ENCODE measurements around the gene AMPD3.
"Not testable (repeated sequence)": the region's sequence is repeated elsewhere in the genome, so short reads cannot be mapped to it uniquely, and the experiment has no call there.

Gene AMPD3

DNA sequence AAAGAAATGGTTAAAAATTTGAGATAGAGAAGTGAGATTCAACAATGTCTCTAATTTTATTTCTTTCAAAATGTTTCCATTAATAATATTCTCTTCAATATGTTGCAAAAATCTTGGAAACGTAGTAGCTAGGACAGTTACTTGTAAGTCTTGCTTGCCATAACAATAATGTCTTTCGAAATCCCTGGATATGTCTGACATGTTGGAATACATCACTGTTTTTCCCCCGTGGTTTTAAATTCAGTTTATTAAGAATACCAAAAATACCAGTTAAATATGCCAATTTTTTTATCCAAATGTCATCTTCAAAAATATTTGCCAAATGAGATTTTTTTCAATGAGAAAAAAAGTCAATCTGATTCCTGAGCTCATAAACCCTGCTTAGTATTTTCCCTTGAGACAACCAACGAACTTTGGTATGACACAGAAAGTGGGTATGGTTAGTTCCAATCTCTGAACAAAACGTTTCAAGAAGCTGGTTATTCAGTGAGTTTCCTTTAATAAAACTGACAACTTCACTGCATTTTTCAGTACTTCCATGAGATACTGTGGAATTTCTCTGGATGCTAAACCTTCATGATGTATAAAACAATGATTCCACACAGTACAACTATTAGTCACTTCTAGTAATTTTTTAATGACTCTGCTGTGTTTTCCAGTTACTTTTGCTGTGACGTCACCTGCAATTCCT, 36.7 kb upstream of the AMPD3 start:
- Histone ChIP-seq H3K9me3 (ENCODE audit: low read length) (no peaks in the 10 kb centered on the region), H3K4me1 (ENCODE audit: insufficient read depth, low read length) (no peaks in the 10 kb centered on the region), H3K4me3 (ENCODE audit: low read length) (no peak overlapping the region), H3K27me3 (ENCODE audit: insufficient read depth, low read length) (no peaks in the 10 kb centered on the region), H3K36me3 (ENCODE audit: insufficient read depth, low read length) (no peaks in the 10 kb centered on the region), H2AFZ (ENCODE audit: low read depth, low read length) (no peak overlapping the region)

DNA sequence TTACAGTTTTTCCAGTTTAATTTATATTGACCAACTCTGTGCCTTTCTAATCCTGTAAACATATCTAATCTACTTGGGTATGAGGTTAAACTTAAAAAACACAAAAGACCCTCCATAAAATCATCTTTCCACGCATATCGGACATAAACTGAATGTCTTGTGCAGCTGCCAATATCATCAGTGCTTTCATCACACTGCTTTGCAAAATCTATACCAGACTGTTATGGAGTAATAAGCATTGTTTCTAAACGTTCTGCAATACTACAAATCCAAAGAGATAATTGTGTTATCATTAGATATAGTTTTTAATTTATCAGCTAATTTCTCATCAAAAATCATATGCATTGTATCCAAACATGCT, 36.1 kb upstream of the AMPD3 start:
- H3K4me3 ChIP-seq (ENCODE audit: low read length): no peak overlapping the region
- H3K4me1 ChIP-seq (ENCODE audit: insufficient read depth, low read length): no peaks in the 10 kb centered on the region
- no peaks in the 10 kb centered on the region for H3K36me3 ChIP-seq (ENCODE audit: insufficient read depth, low read length)
- no peak overlapping the region for H2AFZ ChIP-seq (ENCODE audit: low read depth, low read length)
- H3K9me3 ChIP-seq (ENCODE audit: low read length): no peaks in the 10 kb centered on the region
- H3K27me3 ChIP-seq (ENCODE audit: insufficient read depth, low read length): no peaks in the 10 kb centered on the region

DNA sequence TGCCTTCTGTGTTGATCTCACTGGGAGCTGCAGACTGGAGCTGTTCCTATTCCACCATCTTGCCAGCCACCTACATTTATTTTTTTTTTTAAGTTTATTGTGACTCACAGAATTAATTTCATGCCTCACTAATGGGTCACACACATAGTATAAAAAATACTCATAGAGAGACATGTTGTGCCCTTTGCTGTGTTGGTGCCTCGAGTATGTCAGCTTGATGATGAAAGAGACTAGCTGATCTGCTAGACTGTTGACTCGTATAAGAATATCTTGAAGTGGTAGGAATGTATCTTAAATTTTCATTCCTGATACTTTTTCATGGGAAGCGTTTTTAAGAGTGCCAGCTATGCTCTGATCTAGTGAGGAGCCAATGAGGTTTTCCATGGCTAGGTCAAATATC, 28.6 kb upstream of the AMPD3 start:
- H3K4me3 ChIP-seq (ENCODE audit: low read length): no peak overlapping the region
- H3K9me3 ChIP-seq (ENCODE audit: low read length): no peaks in the 10 kb centered on the region
- no peaks in the 10 kb centered on the region for H3K4me1 ChIP-seq (ENCODE audit: insufficient read depth, low read length)
- H3K36me3 ChIP-seq (ENCODE audit: insufficient read depth, low read length): no peaks in the 10 kb centered on the region
- H3K27me3 ChIP-seq (ENCODE audit: insufficient read depth, low read length): no peaks in the 10 kb centered on the region
- H2AFZ ChIP-seq (ENCODE audit: low read depth, low read length): no peak overlapping the region

DNA sequence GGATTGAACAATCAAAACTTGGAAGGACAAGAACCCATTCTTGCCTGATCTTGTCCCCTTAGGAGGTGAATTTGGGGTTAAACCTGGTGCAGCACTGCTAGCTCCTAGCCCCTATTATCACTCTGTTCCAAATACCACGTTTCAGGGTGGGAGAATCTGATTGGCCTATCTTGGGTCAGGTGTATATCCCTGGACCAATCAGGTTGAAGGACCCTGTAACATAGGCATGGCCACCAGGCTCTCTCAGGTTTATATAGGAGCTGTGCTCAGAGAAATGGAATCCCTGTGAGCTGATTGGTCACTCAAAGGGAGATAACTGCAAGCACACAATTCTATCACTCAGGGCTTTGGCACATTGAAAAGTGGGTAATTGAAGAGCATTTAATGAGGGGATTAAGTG, 26.6 kb upstream of the AMPD3 start:
- H3K4me1 ChIP-seq (ENCODE audit: insufficient read depth, low read length): no peaks in the 10 kb centered on the region
- H3K27me3 ChIP-seq (ENCODE audit: insufficient read depth, low read length): no peaks in the 10 kb centered on the region
- no peaks in the 10 kb centered on the region for H3K9me3 ChIP-seq (ENCODE audit: low read length)
- no peak overlapping the region for H2AFZ ChIP-seq (ENCODE audit: low read depth, low read length)
- H3K4me3 ChIP-seq (ENCODE audit: low read length): no peak overlapping the region
- no peaks in the 10 kb centered on the region for H3K36me3 ChIP-seq (ENCODE audit: insufficient read depth, low read length)

DNA sequence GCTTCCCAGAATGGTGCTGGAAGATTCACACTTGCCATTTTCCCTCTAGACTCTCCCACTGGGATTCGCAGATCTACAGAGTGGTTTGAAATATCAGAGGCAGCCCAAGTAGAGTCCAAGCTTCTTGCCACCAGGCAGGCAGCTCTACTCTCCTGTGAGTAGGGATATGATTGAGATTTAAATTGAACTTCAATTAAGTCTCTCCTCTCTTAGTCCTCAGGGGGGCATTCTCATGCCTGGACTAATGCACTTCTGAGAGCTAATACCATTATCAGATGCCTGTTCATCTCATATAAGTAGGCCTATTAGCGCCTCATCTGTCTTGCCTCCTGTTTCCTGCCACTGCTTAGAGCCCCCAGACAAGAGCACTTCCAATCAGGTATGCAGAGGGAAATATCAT, 25.5 kb upstream of the AMPD3 start:
- Histone ChIP-seq H3K27me3 (ENCODE audit: insufficient read depth, low read length) (no peaks in the 10 kb centered on the region), H3K4me3 (ENCODE audit: low read length) (no peak overlapping the region), H2AFZ (ENCODE audit: low read depth, low read length) (no peak overlapping the region), H3K36me3 (ENCODE audit: insufficient read depth, low read length) (no peaks in the 10 kb centered on the region), H3K4me1 (ENCODE audit: insufficient read depth, low read length) (no peaks in the 10 kb centered on the region), H3K9me3 (ENCODE audit: low read length) (no peaks in the 10 kb centered on the region)

DNA sequence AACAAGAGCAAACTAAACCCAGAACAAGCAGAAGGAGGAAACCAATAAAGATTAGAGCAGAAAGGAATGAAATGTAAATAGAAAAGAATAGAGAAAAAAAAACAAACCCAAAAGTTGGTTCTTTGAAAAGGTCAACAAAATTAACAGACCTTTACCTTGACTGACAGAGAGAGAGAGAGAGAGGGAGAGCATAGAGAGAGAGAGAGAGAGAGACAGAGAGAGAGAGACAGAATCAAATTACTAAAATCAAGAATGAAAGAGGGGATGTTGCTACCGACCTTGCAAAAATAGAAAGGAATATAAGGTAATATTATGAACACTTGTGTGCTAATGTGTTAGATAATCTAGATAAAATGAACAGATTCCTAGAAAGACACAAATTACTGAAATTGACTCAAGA, 22.6 kb upstream of the AMPD3 start:
- Histone ChIP-seq H3K9me3 (ENCODE audit: low read length) (no peaks in the 10 kb centered on the region), H3K4me1 (ENCODE audit: insufficient read depth, low read length) (no peaks in the 10 kb centered on the region), H3K36me3 (ENCODE audit: insufficient read depth, low read length) (no peaks in the 10 kb centered on the region), H2AFZ (ENCODE audit: low read depth, low read length) (no peak overlapping the region), H3K27me3 (ENCODE audit: insufficient read depth, low read length) (no peaks in the 10 kb centered on the region), H3K4me3 (ENCODE audit: low read length) (no peak overlapping the region)

DNA sequence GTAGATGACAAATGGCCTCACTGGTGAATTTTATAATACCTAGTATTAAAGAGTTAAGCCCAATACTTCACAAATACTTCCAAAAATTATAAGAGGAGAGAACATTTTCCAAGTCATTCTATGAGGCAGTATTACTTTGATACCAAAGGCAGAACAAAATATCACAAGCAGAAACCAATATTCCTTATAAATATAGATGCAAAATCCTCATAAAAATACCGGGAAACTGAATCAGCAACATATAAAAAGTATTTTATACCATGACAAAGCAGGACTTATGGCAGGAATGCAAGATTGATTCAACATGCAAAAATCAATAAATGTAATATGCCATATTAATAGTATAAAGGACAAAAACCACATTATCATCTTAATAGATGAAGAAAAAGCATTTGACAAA, 22.1 kb upstream of the AMPD3 start:
- H3K27me3 ChIP-seq (ENCODE audit: insufficient read depth, low read length): no peaks in the 10 kb centered on the region
- H3K9me3 ChIP-seq (ENCODE audit: low read length): no peaks in the 10 kb centered on the region
- H3K4me1 ChIP-seq (ENCODE audit: insufficient read depth, low read length): no peaks in the 10 kb centered on the region
- no peak overlapping the region for H2AFZ ChIP-seq (ENCODE audit: low read depth, low read length)
- H3K4me3 ChIP-seq (ENCODE audit: low read length): no peak overlapping the region
- H3K36me3 ChIP-seq (ENCODE audit: insufficient read depth, low read length): no peaks in the 10 kb centered on the region

DNA sequence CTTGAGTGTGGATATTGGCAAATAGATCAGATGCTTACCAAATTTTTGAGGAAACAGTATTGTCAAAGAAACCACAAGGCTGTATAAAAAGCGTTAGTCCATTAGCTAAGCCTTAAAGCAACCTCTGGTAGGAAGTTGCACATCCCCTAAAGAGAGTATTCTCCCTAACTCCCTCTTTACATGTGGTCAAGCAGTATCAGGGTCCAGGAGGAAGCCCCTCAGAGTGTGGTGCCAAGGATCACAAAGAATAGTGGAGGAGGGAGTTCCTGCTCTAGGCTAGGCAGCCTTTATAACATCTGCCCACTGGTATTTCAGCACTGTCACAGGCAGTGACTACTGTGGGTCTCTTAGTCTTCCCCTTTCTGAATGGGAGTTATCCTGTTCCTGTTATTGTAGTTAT, 18.8 kb upstream of the AMPD3 start:
- no peaks in the 10 kb centered on the region for H3K4me1 ChIP-seq (ENCODE audit: insufficient read depth, low read length)
- H3K4me3 ChIP-seq (ENCODE audit: low read length): no peak overlapping the region
- H3K27me3 ChIP-seq (ENCODE audit: insufficient read depth, low read length): no peaks in the 10 kb centered on the region
- no peaks in the 10 kb centered on the region for H3K9me3 ChIP-seq (ENCODE audit: low read length)
- H2AFZ ChIP-seq (ENCODE audit: low read depth, low read length): no peak overlapping the region
- H3K36me3 ChIP-seq (ENCODE audit: insufficient read depth, low read length): no peaks in the 10 kb centered on the region

DNA sequence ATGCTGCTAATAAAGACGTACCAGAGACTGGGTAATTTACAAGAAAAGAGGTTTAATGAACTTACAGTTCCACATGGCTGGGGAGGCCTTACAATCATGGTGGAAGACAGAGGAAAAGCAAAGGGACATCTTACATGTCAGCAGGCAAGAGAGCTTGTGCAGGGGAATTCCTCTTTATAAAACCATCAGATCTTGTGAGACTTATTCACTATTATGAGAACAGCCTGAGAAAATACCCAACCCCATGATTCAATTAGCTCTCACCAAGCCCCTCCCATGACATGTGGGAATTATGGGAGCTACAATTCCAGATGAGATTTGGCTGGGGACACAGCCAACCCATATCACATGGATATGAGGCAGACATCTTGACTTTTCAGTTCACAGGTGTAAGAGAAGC, 18.4 kb upstream of the AMPD3 start:
- H3K4me1 ChIP-seq (ENCODE audit: insufficient read depth, low read length); H3K36me3 ChIP-seq (ENCODE audit: insufficient read depth, low read length); H3K4me3 ChIP-seq (ENCODE audit: low read length); H3K27me3 ChIP-seq (ENCODE audit: insufficient read depth, low read length); H2AFZ ChIP-seq (ENCODE audit: low read depth, low read length); H3K9me3 ChIP-seq (ENCODE audit: low read length): not testable (repeated sequence)

DNA sequence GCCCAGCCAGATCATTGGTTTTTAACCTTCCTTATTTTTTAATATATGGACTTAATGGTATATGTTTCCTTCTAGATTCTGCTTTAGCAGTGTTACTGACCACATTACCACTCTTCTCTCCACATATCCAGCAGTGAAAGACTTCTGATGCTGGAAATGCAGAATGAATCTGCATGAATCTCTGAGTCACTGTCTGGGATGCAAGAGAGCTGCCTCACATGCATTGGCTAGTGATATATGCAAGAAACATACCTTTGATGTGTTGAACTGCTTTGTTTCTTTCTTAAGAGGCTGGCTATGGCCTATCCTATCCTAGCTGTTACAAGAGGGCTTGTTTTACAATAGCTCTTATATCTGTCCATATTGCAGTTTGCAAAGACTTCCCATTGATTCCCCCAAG, 16.6 kb upstream of the AMPD3 start:
- H2AFZ ChIP-seq (ENCODE audit: low read depth, low read length): no peak overlapping the region
- no peaks in the 10 kb centered on the region for H3K9me3 ChIP-seq (ENCODE audit: low read length)
- no peak overlapping the region for H3K4me3 ChIP-seq (ENCODE audit: low read length)
- no peaks in the 10 kb centered on the region for H3K4me1 ChIP-seq (ENCODE audit: insufficient read depth, low read length)
- no peaks in the 10 kb centered on the region for H3K36me3 ChIP-seq (ENCODE audit: insufficient read depth, low read length)
- no peaks in the 10 kb centered on the region for H3K27me3 ChIP-seq (ENCODE audit: insufficient read depth, low read length)

DNA sequence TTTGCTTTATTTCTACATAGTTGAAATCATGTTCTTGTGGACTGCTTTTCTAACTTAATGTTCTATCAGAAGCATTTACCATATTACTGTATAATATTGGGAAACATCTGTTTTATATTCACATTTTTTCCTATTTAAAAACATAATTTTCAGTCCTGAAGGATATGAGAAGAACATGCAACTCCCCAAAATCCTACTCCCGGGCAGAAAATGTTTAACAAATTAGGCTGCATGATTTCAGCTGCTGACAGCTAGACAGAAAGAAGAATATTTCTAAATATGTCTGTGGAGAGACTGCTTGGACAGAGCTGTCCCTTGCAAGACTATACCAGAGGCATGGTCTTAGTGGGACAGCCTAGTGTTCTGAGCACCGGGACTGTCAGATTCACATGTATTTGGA, 15.7 kb upstream of the AMPD3 start:
- no peaks in the 10 kb centered on the region for H3K9me3 ChIP-seq (ENCODE audit: low read length)
- no peak overlapping the region for H3K4me3 ChIP-seq (ENCODE audit: low read length)
- no peaks in the 10 kb centered on the region for H3K4me1 ChIP-seq (ENCODE audit: insufficient read depth, low read length)
- no peaks in the 10 kb centered on the region for H3K27me3 ChIP-seq (ENCODE audit: insufficient read depth, low read length)
- H3K36me3 ChIP-seq (ENCODE audit: insufficient read depth, low read length): no peaks in the 10 kb centered on the region
- no peak overlapping the region for H2AFZ ChIP-seq (ENCODE audit: low read depth, low read length)

DNA sequence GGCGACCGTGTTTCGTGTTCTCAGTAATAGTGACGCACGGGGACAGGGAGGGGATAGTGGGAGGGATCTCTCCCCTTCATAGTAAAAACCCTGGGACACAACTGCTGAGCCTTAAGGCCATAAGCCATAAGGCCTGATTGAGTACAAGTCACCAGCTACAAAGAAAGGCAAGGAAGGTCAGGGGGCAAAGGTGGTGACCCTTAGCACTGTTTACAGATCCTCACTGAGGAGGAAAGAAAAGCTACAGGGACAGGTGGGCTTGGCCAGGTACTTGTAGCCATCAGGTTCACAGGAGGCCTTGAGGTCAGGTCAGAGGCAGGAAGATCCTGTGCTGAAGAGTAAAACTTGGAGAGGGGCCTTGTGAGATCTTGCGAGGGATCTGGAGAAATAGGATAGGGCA, 15.1 kb upstream of the AMPD3 start:
- H3K4me1 ChIP-seq (ENCODE audit: insufficient read depth, low read length): no peaks in the 10 kb centered on the region
- no peaks in the 10 kb centered on the region for H3K9me3 ChIP-seq (ENCODE audit: low read length)
- H3K36me3 ChIP-seq (ENCODE audit: insufficient read depth, low read length): no peaks in the 10 kb centered on the region
- no peak overlapping the region for H3K4me3 ChIP-seq (ENCODE audit: low read length)
- no peak overlapping the region for H2AFZ ChIP-seq (ENCODE audit: low read depth, low read length)
- no peaks in the 10 kb centered on the region for H3K27me3 ChIP-seq (ENCODE audit: insufficient read depth, low read length)

DNA sequence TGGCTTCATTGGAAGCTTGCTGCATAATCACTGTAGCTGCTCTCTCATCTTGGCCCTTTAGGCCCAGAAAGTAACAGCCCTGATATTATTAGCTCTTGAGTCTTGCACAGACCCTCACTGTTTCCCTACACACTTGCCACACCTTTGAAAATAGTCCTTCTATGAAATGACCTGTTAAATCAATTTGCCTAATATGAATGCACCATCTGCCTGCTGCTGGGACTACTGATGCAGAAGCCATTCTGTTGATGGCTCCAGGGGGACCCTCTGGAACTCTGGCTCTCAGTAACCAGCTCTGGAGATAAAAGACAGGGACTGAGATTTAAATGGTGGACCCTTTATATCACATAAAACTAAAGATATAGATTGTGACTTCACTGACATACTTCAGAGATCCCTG, 14.7 kb upstream of the AMPD3 start:
- H2AFZ ChIP-seq (ENCODE audit: low read depth, low read length): no peak overlapping the region
- H3K36me3 ChIP-seq (ENCODE audit: insufficient read depth, low read length): no peaks in the 10 kb centered on the region
- no peaks in the 10 kb centered on the region for H3K9me3 ChIP-seq (ENCODE audit: low read length)
- H3K27me3 ChIP-seq (ENCODE audit: insufficient read depth, low read length): no peaks in the 10 kb centered on the region
- no peaks in the 10 kb centered on the region for H3K4me1 ChIP-seq (ENCODE audit: insufficient read depth, low read length)
- no peak overlapping the region for H3K4me3 ChIP-seq (ENCODE audit: low read length)

DNA sequence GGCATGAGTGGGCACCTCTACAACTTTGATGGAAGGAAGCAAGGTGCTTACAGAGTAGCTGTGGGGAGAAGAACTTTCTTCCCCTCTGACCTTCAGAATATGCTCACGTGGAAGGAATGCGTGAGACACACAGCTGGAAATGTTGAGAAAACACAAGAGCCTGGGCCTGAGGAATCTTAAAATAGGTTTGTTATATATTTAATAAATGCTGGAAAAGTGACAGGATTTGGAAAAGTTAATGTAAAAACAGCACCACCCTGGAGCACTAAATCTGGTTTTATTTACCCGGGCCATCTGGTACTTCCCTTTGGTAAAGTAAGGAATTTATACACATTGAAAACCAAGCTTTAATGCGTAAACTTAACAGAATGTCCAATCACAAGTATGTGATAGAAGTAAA, 14.0 kb upstream of the AMPD3 start:
- no peak overlapping the region for H2AFZ ChIP-seq (ENCODE audit: low read depth, low read length)
- H3K27me3 ChIP-seq (ENCODE audit: insufficient read depth, low read length): no peaks in the 10 kb centered on the region
- H3K36me3 ChIP-seq (ENCODE audit: insufficient read depth, low read length): no peaks in the 10 kb centered on the region
- H3K4me3 ChIP-seq (ENCODE audit: low read length): no peak overlapping the region
- no peaks in the 10 kb centered on the region for H3K4me1 ChIP-seq (ENCODE audit: insufficient read depth, low read length)
- no peaks in the 10 kb centered on the region for H3K9me3 ChIP-seq (ENCODE audit: low read length)

Measured in neuron (in vitro differentiated cells).